Brain microvascular endothelial cell (primary cell): Measurements from ENCODE around the gene CNOT6.

ENCODE experiments used
- DNase-seq: peaks from one replicate; pipeline ENCODE4 v3.0.0-alpha.2; 2020
- H3K27ac ChIP-seq: fragments of 250-450 bp; sonication (Bioruptor Pico); 2 replicates; pipeline ENCODE4 v1.5.1; 2020; ENCODE audit warnings: mild to moderate bottlenecking, moderate library complexity
- H3K27me3 ChIP-seq: fragments of 250-450 bp; sonication (Bioruptor Pico); replicated peaks from 2 replicates; pipeline ENCODE4 v1.5.1; 2020; ENCODE audit warnings: mild to moderate bottlenecking
- H3K36me3 ChIP-seq: fragments of 250-450 bp; sonication (Bioruptor Pico); replicated peaks from 2 replicates; pipeline ENCODE4 v1.5.1; 2020; ENCODE audit warnings: mild to moderate bottlenecking
- H3K4me3 ChIP-seq: 2 replicates; pipeline ENCODE4 v1.5.1; 2011; ENCODE audit warnings: low read depth, mild to moderate bottlenecking, control low read depth, low read length, moderate library complexity
- in situ Hi-C: cut with HindIII; loops from 2 replicates; pipeline ENCODE4 v1.10.0; 2017; ENCODE audit warnings: low sequenced_read_pairs, low pct_ligation_motif_present
- TF ChIP-seq, protein P1 (sequence below): IDR thresholded peaks from 2 replicates; pipeline ENCODE4 v1.5.1; 2011; ENCODE audit warnings: low read depth, mild to moderate bottlenecking, moderate library complexity, low read length, control low read depth, inconsistent platforms; ENCODE audit errors: missing control alignments

Gene CNOT6

DNA sequence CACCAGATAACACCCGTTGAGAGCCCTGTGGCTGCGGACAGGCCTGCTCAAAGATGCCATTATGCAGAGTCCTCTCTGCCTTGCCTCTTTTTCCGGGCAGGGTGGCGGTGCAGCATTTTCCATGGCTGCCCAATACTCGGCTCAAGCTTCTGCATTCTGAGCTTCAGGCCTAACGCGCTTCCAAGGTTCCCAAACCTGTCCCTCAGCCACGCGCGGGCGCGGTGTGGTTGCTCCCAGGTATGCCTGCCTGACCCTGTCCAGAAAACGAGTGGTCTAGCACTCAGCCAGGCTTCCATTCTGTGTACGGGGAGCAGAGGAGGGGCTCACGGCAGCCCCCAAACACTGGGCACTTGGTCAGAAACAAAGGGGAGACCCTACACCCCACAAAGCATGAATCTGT lies 27.9 kb upstream of the CNOT6 start:
- Histone ChIP-seq H3K27ac (no peak overlapping the region), H3K27me3 (no peaks in the 10 kb centered on the region), H3K36me3 (no peaks in the 10 kb centered on the region), H3K4me3 (no peak overlapping the region)
- no peak for DNase-seq
- TF ChIP-seq, protein P1, sequence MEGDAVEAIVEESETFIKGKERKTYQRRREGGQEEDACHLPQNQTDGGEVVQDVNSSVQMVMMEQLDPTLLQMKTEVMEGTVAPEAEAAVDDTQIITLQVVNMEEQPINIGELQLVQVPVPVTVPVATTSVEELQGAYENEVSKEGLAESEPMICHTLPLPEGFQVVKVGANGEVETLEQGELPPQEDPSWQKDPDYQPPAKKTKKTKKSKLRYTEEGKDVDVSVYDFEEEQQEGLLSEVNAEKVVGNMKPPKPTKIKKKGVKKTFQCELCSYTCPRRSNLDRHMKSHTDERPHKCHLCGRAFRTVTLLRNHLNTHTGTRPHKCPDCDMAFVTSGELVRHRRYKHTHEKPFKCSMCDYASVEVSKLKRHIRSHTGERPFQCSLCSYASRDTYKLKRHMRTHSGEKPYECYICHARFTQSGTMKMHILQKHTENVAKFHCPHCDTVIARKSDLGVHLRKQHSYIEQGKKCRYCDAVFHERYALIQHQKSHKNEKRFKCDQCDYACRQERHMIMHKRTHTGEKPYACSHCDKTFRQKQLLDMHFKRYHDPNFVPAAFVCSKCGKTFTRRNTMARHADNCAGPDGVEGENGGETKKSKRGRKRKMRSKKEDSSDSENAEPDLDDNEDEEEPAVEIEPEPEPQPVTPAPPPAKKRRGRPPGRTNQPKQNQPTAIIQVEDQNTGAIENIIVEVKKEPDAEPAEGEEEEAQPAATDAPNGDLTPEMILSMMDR = no peak
- in situ Hi-C loops = no loop called here

DNA sequence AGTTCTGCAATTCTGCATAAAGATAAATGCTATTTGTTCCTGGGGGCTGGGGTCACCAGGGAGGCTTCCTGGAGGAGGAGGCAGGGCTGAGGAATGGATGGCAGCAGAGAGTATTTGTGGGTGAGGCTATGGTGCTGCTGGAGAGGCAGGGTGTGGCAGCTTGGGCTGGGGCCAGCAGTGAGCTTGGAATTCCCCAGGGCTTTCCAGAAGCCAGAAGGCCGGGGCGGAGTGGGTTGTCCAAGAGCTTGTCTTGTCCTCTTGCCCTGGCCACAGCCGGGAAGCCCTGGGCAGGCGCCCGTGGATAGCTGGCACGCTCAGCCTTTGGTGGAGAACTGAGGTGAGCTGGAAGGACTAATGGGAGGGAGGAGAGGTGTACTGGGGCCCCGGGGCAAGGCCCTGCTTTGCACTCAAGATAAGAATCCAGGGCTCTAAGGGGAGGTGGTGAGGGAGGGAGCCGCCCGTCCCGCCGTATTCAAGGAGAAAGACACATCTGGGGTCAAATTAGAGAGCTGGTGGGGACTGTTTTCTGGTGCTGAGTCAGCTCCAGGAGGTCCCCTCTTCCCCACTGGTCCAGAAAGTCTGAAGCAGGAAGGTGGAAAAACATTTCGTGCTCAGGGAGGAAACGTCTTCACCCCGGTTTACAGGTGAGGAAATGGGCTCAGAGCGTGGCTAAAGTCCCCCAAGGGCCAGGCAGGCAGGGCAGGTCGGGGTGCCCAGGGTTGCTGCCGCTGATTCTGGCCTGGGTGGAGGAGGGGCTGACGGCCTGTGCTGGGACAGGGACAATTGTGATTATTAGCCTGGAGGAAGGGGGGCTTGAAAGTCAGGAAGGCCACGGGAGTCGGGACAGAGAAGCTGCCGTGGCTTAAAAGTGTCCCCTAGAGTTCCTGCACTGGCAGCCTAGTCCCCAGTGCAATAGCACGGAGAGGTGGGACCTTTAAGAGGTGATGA lies 26.9 kb upstream of the CNOT6 start:
- Histone ChIP-seq H3K27ac (no peak overlapping the region), H3K4me3 (no peak overlapping the region), H3K27me3 (peaks cover 2% of the 10 kb centered on the region), H3K36me3 (no peaks in the 10 kb centered on the region)
- TF ChIP-seq, protein P1 = no peak
- no peak for DNase-seq
- in situ Hi-C loops = no loop called here

DNA sequence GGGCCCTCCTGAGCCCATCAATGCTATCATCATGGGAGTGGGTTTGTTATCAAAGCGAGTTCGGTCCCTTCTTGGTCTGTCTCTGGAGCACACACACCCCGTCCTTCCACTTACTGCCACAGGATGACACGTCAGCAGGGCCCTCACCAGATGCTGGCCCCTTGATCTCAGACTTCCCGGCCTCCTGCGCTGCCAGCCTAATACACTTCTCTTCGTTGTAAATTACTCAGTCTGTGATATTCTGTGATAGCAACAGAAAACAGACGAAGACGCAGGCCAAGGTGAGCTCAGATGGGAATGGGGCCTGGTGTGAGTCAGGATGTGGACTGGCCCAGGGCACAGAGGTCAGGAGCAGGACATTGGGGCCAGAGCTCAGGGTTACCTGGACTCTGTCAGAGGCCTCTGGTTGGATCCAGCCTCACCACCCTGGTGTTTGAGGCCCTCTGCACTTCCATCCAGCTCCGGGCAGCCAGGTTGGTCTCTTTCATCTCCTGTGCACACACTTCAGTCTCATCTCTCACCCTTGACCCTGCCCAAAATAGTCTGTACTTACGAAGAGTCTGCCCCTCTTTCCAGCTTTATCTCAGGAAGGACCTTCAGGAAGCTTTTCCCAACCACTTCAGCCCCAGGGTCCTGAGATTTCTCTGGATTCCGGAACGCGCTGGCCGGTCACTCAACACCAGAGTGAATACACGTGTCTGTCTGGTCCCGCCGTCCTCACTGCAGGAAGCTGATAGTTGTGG lies 26.0 kb upstream of the CNOT6 start:
- TF ChIP-seq, protein P1 = no peak
- no peaks in the 10 kb centered on the region for H3K36me3 ChIP-seq
- in situ Hi-C loops = no loop called here

DNA sequence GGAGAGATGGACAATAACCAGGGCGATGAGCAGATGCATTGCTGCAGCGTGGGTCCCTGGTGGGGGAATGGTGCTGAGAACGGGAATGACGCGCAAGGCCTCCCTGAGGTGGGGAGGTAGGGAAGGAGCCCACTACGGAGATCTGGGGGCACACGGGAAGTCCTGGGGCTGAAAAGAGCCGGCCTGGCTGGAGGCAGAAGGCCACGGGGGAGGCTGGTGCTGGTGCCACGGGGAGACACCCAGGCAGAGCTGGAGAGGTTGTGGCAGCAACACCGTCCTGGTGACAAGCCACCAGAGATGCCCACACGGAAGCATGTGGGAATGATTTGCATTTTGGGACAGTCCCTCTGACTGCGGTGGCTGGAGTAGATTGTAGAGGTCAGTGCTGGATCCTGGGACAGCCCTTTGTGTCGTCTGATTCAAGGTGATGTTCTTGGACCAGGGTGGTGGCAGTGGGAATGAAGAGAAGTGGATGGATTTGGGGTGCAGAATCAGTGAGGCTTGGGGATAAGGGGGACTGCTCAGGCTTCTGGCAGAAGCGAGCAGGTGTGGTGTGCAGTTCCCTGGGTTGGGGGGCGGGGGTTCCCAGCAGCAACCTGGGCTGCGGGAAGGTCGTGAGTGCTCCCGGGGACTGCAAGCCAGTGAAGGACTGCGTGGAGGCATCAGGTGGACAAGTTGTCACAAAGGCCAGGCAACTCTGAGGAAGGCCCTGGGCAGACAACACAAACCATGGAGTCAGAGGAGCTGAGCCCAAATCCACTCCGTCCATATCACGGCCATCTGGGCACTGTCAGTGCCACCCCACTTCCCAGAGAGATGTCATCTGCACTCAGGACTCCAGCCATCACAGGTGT lies 25.2 kb upstream of the CNOT6 start:
- in situ Hi-C loops = no loop called here
- no peaks in the 10 kb centered on the region for H3K36me3 ChIP-seq
- no peak for DNase-seq
- H3K4me3 ChIP-seq = no peak overlapping the region
- H3K27ac ChIP-seq = no peak overlapping the region
- TF ChIP-seq, protein P1 = no peak
- H3K27me3 ChIP-seq = peaks cover 2% of the 10 kb centered on the region

More for the DNA sequence above, 26.0 kb upstream of the CNOT6 start:
- Histone ChIP-seq H3K4me3 (no peak overlapping the region), H3K27me3 (peaks cover 2% of the 10 kb centered on the region), H3K27ac (no peak overlapping the region)
- no peak for DNase-seq

DNA sequence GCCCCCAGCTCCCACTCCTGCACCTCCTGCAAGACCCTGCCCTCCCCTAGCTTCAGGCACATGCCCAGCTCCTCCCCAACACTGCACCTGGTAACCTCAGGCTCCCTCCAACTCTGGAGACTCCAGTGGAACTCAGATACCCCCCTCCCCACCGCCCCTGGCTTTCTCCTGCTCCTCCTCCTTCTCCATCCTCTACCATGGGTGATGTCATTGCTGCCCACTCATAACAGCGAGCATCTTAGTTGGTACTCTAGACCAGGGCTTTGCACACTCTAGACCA lies 24.7 kb upstream of the CNOT6 start:
- no peak overlapping the region for H3K4me3 ChIP-seq
- no peak for DNase-seq
- H3K36me3 ChIP-seq = no peaks in the 10 kb centered on the region
- H3K27ac ChIP-seq = no peak overlapping the region
- TF ChIP-seq, protein P1 = no peak
- H3K27me3 ChIP-seq = peaks cover 2% of the 10 kb centered on the region
- in situ Hi-C loops = no loop called here
